K562 (cell line): ENCODE measurements around the gene SLC26A3. TPM values are rescaled to one million over a fixed set of nuclear protein-coding genes. Genes with fewer than 3 reads are reported as not detected.

Source experiments
- CHCHD3 ChIP-seq: fragments of 250-450 bp; sonication (Bioruptor Pico); IDR thresholded peaks from 2 replicates; pipeline ENCODE4 v2.1.2; 2022; ENCODE audit warnings: mild to moderate bottlenecking
- CREBBP ChIP-seq: IDR thresholded peaks from one replicate; pipeline ENCODE4 v1.6.1; 2012; ENCODE audit warnings: low read depth, mild to moderate bottlenecking, control low read depth, inconsistent platforms, low read length
- FOXA3 ChIP-seq, 2 experiments: fragments of 450-650 bp in 1 of 2; sonication (generic) in 1 of 2; formaldehyde crosslinking; IDR thresholded peaks in 1 of 2; conservative IDR thresholded peaks in 1 of 2; 2 replicates each; pipeline versions ENCODE4 v1.4.0 to v1.8.0; 2020 to 2022; ENCODE audit warnings: mild to moderate bottlenecking in 2 of 2, missing genetic modification reagents in 1 of 2
- HDAC2 ChIP-seq: fragments of 450-650 bp; IDR thresholded peaks from 2 replicates; pipeline ENCODE4 v1.6.1; 2016; ENCODE audit warnings: mild to moderate bottlenecking
- MYNN ChIP-seq, 2 experiments: sonication (generic); formaldehyde crosslinking in 1 of 2; IDR thresholded peaks; 2 replicates each; pipeline versions ENCODE4 v1.5.0 to v1.6.1; 2016 to 2020; ENCODE audit warnings: antibody characterized with exemption in 1 of 2, missing genetic modification reagents in 1 of 2
- POLR2G ChIP-seq: fragments of 200-400 bp; formaldehyde crosslinking; IDR thresholded peaks from 2 replicates; pipeline ENCODE4 v1.6.1; 2017; ENCODE audit warnings: low read depth, mild to moderate bottlenecking, antibody characterized with exemption, low read length, moderate library complexity
- RBM34 ChIP-seq: fragments of 200-400 bp; formaldehyde crosslinking; IDR thresholded peaks from 2 replicates; pipeline ENCODE4 v1.6.1; 2018; ENCODE audit warnings: low read length, borderline replicate concordance; ENCODE audit not compliant: insufficient read depth
- STAT5B ChIP-seq: fragments of 250-450 bp; sonication (Bioruptor Pico); IDR thresholded peaks from 2 replicates; pipeline ENCODE4 v1.8.0; 2021; ENCODE audit warnings: mild to moderate bottlenecking, inconsistent platforms
- TBL1XR1 ChIP-seq, 2 experiments: IDR thresholded peaks; 2 replicates each; pipeline ENCODE4 v1.6.1; 2012; ENCODE audit warnings: improper control_type of control experiment in 2 of 2, low read length in 2 of 2, mild to moderate bottlenecking in 1 of 2
- ZNF197 ChIP-seq: fragments of 200-800 bp; sonication (Bioruptor generic); IDR thresholded peaks from 2 replicates; pipeline ENCODE4 v1.6.1; 2016; ENCODE audit warnings: low read depth, missing genetic modification characterization, missing compliant biosample characterization
- polyA plus RNA-seq, 8 experiments: library from polyadenylated mRNA; depleted of rRNA in 4 of 8; stranded (reverse) in 5 of 8; unstranded in 3 of 8; fragments of >200 nt; fragmentation: Nextera tagmentation in 2 of 8; fragmentation: Illumina TruSeq in 1 of 8; extraction: Ambion mirVana in 2 of 8; extraction: Trizol in 1 of 8; gene quantifications; 2 replicates each; pipeline versions ENCODE4 v1.2.1 to v1.2.3, GENCODE V29; 2011 to 2014; ENCODE audit warnings: inconsistent platforms in 1 of 8, missing spikeins in 1 of 8
- total RNA-seq, 7 experiments: library from RNA; depleted of rRNA in 6 of 7; stranded (reverse); fragments of >200 nt in 6 of 7; fragmentation: Illumina TruSeq in 2 of 7; extraction: Trizol in 2 of 7; gene quantifications; 2 replicates each; pipeline versions ENCODE4 v1.2.1 to v1.2.3, GENCODE V29; 2011 to 2021; ENCODE audit warnings: low replicate concordance in 1 of 7
- TF ChIP-seq, protein P1 (sequence below): fragments of 200-600 bp; sonication (generic); IDR thresholded peaks from one replicate; pipeline ENCODE4 v1.6.1; 2012; ENCODE audit warnings: mild to moderate bottlenecking, low read depth, low read length, inconsistent platforms
- TF ChIP-seq, protein P2 (sequence below): sonication (generic); formaldehyde crosslinking; IDR thresholded peaks from 2 replicates; pipeline ENCODE4 v1.8.0; 2022; ENCODE audit warnings: mild to moderate bottlenecking, missing genetic modification reagents

SLC26A3 gene
- total and polyA plus RNA-seq, 9 of the 15 experiments (the other 6 are each of a cell fraction or from before 2014, with no cell fraction given) = 0.86 TPM; not detected in 8

DNA sequence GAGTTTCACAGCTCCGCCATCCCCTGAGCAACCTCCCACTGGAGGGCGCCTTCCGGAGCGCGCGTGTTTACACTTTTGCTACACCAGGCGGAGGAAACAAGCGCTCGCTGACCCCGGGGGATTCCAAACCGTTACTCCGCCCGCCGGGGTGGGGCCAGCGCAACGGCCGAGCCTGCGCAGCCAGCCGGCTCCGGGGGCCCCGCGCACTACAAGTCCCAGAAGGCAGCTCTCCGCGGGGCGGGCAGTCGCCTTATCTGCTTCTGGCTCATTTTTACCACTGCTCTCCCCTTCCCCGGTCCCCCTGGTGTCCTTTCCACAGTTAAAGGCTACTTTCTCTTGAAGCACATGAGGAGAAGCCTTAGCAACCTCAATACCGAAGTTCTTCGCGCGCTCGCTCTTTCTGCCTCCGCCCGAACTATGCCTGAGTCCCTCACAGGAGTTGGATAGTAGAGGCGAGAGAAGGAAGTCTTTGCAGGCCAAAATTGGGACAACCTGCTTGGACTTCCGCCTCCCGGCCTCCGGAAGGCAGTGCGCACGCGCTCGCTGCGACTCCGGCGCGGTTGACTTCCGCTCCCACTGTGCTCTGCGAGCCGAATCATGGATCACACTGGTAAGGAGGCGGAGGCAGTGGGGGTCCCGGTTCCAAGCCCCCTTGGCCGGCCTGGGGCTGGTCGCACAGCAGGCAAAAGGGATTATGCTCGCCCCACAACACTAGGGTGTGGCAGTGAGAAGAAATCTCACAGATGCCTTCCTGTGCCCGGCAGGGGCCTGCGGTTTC is 59.3 kb downstream of the SLC26A3 start, which contains the start of gene CBLL1 (continued):
- TF ChIP-seq, protein P1, sequence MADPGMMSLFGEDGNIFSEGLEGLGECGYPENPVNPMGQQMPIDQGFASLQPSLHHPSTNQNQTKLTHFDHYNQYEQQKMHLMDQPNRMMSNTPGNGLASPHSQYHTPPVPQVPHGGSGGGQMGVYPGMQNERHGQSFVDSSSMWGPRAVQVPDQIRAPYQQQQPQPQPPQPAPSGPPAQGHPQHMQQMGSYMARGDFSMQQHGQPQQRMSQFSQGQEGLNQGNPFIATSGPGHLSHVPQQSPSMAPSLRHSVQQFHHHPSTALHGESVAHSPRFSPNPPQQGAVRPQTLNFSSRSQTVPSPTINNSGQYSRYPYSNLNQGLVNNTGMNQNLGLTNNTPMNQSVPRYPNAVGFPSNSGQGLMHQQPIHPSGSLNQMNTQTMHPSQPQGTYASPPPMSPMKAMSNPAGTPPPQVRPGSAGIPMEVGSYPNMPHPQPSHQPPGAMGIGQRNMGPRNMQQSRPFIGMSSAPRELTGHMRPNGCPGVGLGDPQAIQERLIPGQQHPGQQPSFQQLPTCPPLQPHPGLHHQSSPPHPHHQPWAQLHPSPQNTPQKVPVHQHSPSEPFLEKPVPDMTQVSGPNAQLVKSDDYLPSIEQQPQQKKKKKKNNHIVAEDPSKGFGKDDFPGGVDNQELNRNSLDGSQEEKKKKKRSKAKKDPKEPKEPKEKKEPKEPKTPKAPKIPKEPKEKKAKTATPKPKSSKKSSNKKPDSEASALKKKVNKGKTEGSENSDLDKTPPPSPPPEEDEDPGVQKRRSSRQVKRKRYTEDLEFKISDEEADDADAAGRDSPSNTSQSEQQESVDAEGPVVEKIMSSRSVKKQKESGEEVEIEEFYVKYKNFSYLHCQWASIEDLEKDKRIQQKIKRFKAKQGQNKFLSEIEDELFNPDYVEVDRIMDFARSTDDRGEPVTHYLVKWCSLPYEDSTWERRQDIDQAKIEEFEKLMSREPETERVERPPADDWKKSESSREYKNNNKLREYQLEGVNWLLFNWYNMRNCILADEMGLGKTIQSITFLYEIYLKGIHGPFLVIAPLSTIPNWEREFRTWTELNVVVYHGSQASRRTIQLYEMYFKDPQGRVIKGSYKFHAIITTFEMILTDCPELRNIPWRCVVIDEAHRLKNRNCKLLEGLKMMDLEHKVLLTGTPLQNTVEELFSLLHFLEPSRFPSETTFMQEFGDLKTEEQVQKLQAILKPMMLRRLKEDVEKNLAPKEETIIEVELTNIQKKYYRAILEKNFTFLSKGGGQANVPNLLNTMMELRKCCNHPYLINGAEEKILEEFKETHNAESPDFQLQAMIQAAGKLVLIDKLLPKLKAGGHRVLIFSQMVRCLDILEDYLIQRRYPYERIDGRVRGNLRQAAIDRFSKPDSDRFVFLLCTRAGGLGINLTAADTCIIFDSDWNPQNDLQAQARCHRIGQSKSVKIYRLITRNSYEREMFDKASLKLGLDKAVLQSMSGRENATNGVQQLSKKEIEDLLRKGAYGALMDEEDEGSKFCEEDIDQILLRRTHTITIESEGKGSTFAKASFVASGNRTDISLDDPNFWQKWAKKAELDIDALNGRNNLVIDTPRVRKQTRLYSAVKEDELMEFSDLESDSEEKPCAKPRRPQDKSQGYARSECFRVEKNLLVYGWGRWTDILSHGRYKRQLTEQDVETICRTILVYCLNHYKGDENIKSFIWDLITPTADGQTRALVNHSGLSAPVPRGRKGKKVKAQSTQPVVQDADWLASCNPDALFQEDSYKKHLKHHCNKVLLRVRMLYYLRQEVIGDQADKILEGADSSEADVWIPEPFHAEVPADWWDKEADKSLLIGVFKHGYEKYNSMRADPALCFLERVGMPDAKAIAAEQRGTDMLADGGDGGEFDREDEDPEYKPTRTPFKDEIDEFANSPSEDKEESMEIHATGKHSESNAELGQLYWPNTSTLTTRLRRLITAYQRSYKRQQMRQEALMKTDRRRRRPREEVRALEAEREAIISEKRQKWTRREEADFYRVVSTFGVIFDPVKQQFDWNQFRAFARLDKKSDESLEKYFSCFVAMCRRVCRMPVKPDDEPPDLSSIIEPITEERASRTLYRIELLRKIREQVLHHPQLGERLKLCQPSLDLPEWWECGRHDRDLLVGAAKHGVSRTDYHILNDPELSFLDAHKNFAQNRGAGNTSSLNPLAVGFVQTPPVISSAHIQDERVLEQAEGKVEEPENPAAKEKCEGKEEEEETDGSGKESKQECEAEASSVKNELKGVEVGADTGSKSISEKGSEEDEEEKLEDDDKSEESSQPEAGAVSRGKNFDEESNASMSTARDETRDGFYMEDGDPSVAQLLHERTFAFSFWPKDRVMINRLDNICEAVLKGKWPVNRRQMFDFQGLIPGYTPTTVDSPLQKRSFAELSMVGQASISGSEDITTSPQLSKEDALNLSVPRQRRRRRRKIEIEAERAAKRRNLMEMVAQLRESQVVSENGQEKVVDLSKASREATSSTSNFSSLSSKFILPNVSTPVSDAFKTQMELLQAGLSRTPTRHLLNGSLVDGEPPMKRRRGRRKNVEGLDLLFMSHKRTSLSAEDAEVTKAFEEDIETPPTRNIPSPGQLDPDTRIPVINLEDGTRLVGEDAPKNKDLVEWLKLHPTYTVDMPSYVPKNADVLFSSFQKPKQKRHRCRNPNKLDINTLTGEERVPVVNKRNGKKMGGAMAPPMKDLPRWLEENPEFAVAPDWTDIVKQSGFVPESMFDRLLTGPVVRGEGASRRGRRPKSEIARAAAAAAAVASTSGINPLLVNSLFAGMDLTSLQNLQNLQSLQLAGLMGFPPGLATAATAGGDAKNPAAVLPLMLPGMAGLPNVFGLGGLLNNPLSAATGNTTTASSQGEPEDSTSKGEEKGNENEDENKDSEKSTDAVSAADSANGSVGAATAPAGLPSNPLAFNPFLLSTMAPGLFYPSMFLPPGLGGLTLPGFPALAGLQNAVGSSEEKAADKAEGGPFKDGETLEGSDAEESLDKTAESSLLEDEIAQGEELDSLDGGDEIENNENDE = no peak
- TF ChIP-seq, protein P2, sequence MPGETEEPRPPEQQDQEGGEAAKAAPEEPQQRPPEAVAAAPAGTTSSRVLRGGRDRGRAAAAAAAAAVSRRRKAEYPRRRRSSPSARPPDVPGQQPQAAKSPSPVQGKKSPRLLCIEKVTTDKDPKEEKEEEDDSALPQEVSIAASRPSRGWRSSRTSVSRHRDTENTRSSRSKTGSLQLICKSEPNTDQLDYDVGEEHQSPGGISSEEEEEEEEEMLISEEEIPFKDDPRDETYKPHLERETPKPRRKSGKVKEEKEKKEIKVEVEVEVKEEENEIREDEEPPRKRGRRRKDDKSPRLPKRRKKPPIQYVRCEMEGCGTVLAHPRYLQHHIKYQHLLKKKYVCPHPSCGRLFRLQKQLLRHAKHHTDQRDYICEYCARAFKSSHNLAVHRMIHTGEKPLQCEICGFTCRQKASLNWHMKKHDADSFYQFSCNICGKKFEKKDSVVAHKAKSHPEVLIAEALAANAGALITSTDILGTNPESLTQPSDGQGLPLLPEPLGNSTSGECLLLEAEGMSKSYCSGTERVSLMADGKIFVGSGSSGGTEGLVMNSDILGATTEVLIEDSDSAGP (CRISPR knock-in tag) = no peak; the same call in 1 of the 2 replicates
- TF ChIP-seq TBL1XR1 (IDR thresholded peaks at IDR 0.05; ENCODE audit: low read length in 2 of 2) (peak in 1 of 2 experiments; percentile 78; a peak in 3 of 4 replicates), ZNF197 (CRISPR knock-in tag) (peak; percentile 60; the same call in 1 of the 2 replicates), MYNN (IDR thresholded peaks at IDR 0.05) (0 out of 2 replicates have a peak, but pooled peaks have one; percentile 36), MYNN (CRISPR knock-in tag; IDR thresholded peaks at IDR 0.05) (no peak), FOXA3 (CRISPR knock-in tag; conservative IDR thresholded peaks at IDR 0.05 in 1 of 2, IDR thresholded peaks at IDR 0.05 in 1 of 2) (peak; percentile 93 to 97), RBM34 (no peak), POLR2G (peak; percentile 94), CHCHD3 (CRISPR knock-in tag) (no peak), HDAC2 (peak; percentile 87), STAT5B (CRISPR knock-in tag) (no peak), CREBBP (no peak)
